IMR-90 (cell line): ENCODE measurements around the gene MPRIP. TPM values are rescaled to one million over a fixed set of nuclear protein-coding genes. Genes with fewer than 3 reads are reported as not detected.

ENCODE experiments used
- ELK1 ChIP-seq: fragments of 150-350 bp; IDR thresholded peaks from 2 replicates; pipeline ENCODE4 v1.6.1; 2016; ENCODE audit warnings: low read depth, mild to moderate bottlenecking, low read length, moderate library complexity, borderline replicate concordance
- polyA plus RNA-seq, 3 experiments: library from polyadenylated mRNA; depleted of rRNA; stranded (reverse); fragments of >200 nt; gene quantifications; 2 replicates each; pipeline ENCODE4 v1.2.3, GENCODE V29; 2012; ENCODE audit warnings: low replicate concordance in 1 of 3
- total RNA-seq: library from RNA; depleted of rRNA; stranded (reverse); fragments of >200 nt; gene quantifications from 2 replicates; pipeline ENCODE4 v1.2.3, GENCODE V29; 2012

MPRIP gene
- total and polyA plus RNA-seq, 2 of the 4 experiments (the other 2 are of a cell fraction) = 111 to 149 TPM

GRCh38 chr17:17205368-17206123, 163.3 kb downstream of the MPRIP start (continued):
- TF ChIP-seq ELK1 = no peak
